AG04449 (cell line): ENCODE data around the gene CCNL1.

Experiments used
- CTCF ChIA-PET: fragments of 350-600 bp; formaldehyde crosslinking; extraction: SDS; loops from one replicate; lab custom pipeline; 2021; ENCODE audit warnings: antibody characterized with exemption; lab: Yijun Ruan, JAX
- POLR2A ChIA-PET: fragments of 400-600, 350-600 bp; formaldehyde crosslinking; extraction: SDS; loops from one replicate; lab custom pipeline; 2020; ENCODE audit warnings: antibody characterized with exemption, inconsistent platforms; lab: Yijun Ruan, JAX
- DNase-seq: peaks from one replicate; pipeline ENCODE4 v3.0.0-alpha.2; 2010; ENCODE audit warnings: low read depth, low spot score
- H3K4me3 ChIP-seq: 2 replicates; pipeline ENCODE4 v1.5.1; 2011; ENCODE audit warnings: low read depth, mild to moderate bottlenecking, control low read depth, low read length
- TF ChIP-seq, protein P1 (sequence below): IDR thresholded peaks from one replicate; pipeline ENCODE4 v1.5.1; 2011; ENCODE audit warnings: mild to moderate bottlenecking, moderate library complexity, low read length, control low read depth, inconsistent platforms; ENCODE audit not compliant: insufficient read depth; ENCODE audit errors: missing control alignments

CCNL1 gene

DNA sequence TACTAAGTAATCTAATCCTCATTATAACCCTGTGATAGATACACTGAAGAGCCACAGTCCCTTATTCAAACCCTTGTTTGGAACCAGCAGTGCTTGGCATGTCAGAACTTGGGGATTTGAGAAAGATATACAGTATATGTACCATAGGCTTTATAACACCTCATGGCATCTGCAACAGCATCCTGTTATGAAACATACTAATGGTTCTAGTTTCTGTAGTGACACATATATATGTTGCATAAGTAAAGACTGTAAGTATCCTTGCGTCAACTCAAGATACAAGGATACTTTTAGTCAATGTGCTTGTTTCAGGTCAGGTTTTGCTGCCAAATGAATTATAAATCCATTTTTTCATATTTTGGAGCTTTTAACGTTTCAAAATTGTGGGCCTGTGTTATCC, 58.5 kb downstream of the CCNL1 start:
- H3K4me3 ChIP-seq: no peak overlapping the region
- ChIA-PET POLR2A (no interaction called here), CTCF (no interaction called here)
- TF ChIP-seq, protein P1, sequence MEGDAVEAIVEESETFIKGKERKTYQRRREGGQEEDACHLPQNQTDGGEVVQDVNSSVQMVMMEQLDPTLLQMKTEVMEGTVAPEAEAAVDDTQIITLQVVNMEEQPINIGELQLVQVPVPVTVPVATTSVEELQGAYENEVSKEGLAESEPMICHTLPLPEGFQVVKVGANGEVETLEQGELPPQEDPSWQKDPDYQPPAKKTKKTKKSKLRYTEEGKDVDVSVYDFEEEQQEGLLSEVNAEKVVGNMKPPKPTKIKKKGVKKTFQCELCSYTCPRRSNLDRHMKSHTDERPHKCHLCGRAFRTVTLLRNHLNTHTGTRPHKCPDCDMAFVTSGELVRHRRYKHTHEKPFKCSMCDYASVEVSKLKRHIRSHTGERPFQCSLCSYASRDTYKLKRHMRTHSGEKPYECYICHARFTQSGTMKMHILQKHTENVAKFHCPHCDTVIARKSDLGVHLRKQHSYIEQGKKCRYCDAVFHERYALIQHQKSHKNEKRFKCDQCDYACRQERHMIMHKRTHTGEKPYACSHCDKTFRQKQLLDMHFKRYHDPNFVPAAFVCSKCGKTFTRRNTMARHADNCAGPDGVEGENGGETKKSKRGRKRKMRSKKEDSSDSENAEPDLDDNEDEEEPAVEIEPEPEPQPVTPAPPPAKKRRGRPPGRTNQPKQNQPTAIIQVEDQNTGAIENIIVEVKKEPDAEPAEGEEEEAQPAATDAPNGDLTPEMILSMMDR: no peak
- DNase-seq: no peak

DNA sequence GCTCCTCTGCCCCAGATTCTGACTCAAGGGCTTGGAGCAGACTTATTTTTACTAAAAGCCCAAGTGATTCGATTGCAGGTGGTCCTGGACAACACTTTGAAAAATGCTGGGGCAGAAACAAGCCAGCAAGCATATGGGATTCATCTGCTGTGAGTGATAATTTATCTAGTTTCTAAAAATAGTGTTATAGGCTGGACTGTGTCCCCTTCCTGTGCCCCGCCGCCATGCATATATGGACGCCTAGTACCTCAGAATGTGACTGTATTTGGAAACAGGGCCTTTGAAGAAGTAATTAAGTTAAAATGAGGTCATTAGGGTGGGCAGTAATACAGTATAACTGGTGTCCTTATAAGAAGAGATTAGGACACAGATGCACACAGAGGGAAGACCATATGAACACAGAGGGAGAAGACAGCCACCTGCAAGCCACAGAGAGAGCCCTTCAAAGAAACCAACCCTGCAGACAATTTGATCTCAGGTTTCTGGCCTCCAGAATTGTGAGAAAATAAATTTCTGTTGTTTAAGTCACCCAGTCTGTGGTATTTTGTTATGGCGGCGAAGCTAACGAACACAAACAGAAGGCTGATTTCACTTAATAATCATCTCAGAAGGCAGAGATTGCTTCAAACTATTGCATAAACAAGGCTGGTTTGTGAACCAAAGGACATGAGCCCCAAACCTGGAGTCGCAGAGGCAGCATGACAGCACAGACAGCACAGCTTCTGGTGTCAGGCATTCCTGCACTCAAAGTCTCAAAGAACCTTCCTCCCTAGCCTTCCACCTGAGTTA, 59.1 kb downstream of the CCNL1 start:
- CTCF ChIA-PET: interaction anchor here (0.5 to 0.6 kb wide), 2 partner anchors 37 to 427 kb away, joined by 3 read pairs; no protein-coding TSS in a partner anchor
- no peak for DNase-seq
- H3K4me3 ChIP-seq: no peak overlapping the region
- POLR2A ChIA-PET: no interaction called here
- TF ChIP-seq, protein P1: no peak

DNA sequence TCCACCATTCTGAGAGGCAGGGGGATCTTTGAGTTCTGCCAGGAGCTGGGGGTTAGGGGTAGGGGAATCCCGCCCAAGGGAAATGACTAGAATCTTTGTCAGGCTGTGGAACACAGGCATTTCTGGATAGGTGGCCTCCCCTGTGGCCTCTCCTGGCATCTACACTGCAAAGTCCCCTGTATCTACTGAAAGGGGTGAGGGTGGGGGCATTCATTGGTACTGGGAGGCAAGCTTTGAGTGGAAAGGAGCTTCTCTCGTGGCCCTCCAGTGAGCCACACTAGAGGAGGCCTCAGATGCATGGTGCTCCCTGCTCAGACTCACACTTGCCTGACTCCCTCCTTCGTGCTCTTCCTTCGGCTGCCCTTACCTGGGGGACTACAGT, 59.9 kb downstream of the CCNL1 start:
- ChIA-PET CTCF (interaction anchor here (1.2 kb wide), 1 partner anchor 9 kb away, joined by 4 read pairs; no protein-coding TSS in a partner anchor), POLR2A (no interaction called here)
- no peak overlapping the region for H3K4me3 ChIP-seq
- TF ChIP-seq, protein P1: no peak
- no peak for DNase-seq

DNA sequence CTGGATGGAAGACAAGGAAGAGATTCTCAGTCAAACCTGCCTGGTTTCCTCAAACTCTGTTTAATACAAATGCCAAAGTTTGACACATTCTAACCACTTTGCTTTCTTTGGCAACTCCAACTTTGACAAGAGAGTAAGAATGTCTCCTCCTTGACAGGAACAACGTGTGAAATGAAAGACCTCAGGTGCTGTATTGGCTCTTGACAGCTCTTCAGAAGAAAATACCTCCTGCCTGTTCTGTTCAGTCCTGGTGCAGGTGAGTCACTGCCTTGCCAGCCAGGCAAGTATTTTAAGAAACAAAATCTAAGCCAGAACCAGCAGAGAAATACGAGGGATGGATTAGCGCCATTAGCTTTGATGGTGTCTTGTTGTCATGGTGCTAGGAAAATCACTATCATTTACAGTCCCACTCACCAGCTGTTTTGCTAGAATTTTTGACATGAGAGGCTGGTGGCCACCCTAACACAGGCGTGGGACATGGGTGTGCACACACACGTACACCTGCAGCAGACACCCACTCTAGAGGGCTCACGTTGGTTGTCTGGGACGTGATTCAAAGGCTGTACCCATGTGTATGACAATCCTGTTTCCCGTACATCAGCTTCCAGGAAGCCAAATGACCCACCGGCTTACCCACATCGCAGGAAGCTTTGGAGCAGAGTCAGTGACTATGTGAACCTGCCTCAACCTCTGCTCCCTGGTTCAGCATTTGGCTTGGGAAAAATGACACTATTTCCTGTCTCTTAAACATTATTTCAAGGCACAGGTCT, 60.4 kb downstream of the CCNL1 start:
- TF ChIP-seq, protein P1: no peak
- ChIA-PET POLR2A (interaction anchor here (1.9 kb wide), 1 partner anchor 11 kb away, joined by 13 read pairs; no protein-coding TSS in a partner anchor), CTCF (interaction anchor here (0.7 to 1.7 kb wide), 5 partner anchors 8 to 38 kb away, joined by 3 to 7 read pairs (median 4); no protein-coding TSS in a partner anchor)
- DNase-seq: no peak
- H3K4me3 ChIP-seq: no peak overlapping the region

DNA sequence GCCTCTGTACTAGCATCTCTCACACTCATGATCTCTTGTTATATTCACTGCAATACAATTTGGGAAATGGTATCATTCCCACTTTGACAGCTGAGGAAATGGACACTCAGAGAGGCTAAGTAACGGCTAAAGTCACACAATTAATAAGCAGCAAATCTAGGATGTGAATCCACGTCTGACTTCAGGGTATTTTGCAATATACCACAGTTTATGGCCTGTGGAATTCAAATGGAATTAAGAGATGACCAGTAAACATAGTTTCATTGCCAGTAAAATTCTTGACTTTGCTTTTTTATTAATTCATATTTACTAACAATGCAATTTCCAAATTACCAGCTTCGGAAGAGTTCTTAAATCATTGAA, 61.1 kb downstream of the CCNL1 start:
- TF ChIP-seq, protein P1: no peak
- CTCF ChIA-PET: interaction anchor here (0.7 to 1.7 kb wide), 6 partner anchors 8 to 946 kb away, joined by 3 to 7 read pairs (median 4); no protein-coding TSS in a partner anchor
- POLR2A ChIA-PET: interaction anchor here (1.9 kb wide), 1 partner anchor 10 kb away, joined by 13 read pairs; no protein-coding TSS in a partner anchor

More for the DNA sequence above, 61.1 kb downstream of the CCNL1 start:
- no peak for DNase-seq
- no peak overlapping the region for H3K4me3 ChIP-seq
